ENCODE results near the gene KANSL1.

The KANSL1 gene

GRCh38 chr17:46143827-46144236, 49.4 kb downstream of the KANSL1 start:
- no peaks in the 10 kb centered on the region for H3K36me3 ChIP-seq (ENCODE audit: control insufficient read depth in 2 of 2, insufficient read depth in 2 of 2, low read length in 2 of 2)
- no peaks in the 10 kb centered on the region for H3K27me3 ChIP-seq (ENCODE audit: control insufficient read depth in 2 of 2, insufficient read depth in 2 of 2, low read length in 2 of 2)
- no peak overlapping the region for H3K27ac ChIP-seq (ENCODE audit: low read depth in 2 of 2, low read length in 2 of 2)
- peaks cover 16 to 40% of the 10 kb centered on the region in 2 donors for H3K4me1 ChIP-seq (ENCODE audit: control insufficient read depth in 2 of 2, insufficient read depth in 2 of 2, low read length in 2 of 2)
- no peak overlapping the region for H3K9ac ChIP-seq (ENCODE audit: low read depth in 1 of 2, low read length in 2 of 2)
- no peaks in the 10 kb centered on the region for H3K9me3 ChIP-seq (ENCODE audit: control insufficient read depth in 2 of 2, low read length in 2 of 2)
- no peak overlapping the region for H3K4me3 ChIP-seq (ENCODE audit: low read length in 2 of 2)

GRCh38 chr17:46141645-46142044, 51.6 kb downstream of the KANSL1 start:
- H3K4me1 ChIP-seq (ENCODE audit: control insufficient read depth in 2 of 2, insufficient read depth in 2 of 2, low read length in 2 of 2): peaks cover 19 to 40% of the 10 kb centered on the region in 2 donors
- H3K27ac ChIP-seq (ENCODE audit: low read depth in 2 of 2, low read length in 2 of 2): no peak overlapping the region
- peaks cover 0 to 4% of the 10 kb centered on the region in 2 donors for H3K36me3 ChIP-seq (ENCODE audit: control insufficient read depth in 2 of 2, insufficient read depth in 2 of 2, low read length in 2 of 2)
- no peak overlapping the region for H3K9ac ChIP-seq (ENCODE audit: low read depth in 1 of 2, low read length in 2 of 2)
- no peak overlapping the region for H3K4me3 ChIP-seq (ENCODE audit: low read length in 2 of 2)
- H3K9me3 ChIP-seq (ENCODE audit: control insufficient read depth in 2 of 2, low read length in 2 of 2): no peaks in the 10 kb centered on the region
- no peaks in the 10 kb centered on the region for H3K27me3 ChIP-seq (ENCODE audit: control insufficient read depth in 2 of 2, insufficient read depth in 2 of 2, low read length in 2 of 2)

- H3K27ac ChIP-seq (ENCODE audit: low read depth in 2 of 2, low read length in 2 of 2): no peak overlapping the region
- H3K4me1 ChIP-seq (ENCODE audit: control insufficient read depth in 2 of 2, insufficient read depth in 2 of 2, low read length in 2 of 2): peaks cover 21 to 38% of the 10 kb centered on the region in 2 donors
- no peak overlapping the region for H3K4me3 ChIP-seq (ENCODE audit: low read length in 2 of 2)
- H3K27me3 ChIP-seq (ENCODE audit: control insufficient read depth in 2 of 2, insufficient read depth in 2 of 2, low read length in 2 of 2): no peaks in the 10 kb centered on the region
- H3K9me3 ChIP-seq (ENCODE audit: control insufficient read depth in 2 of 2, low read length in 2 of 2): no peaks in the 10 kb centered on the region
- H3K36me3 ChIP-seq (ENCODE audit: control insufficient read depth in 2 of 2, insufficient read depth in 2 of 2, low read length in 2 of 2): peaks cover 0 to 4% of the 10 kb centered on the region in 2 donors
- no peak overlapping the region for H3K9ac ChIP-seq (ENCODE audit: low read depth in 1 of 2, low read length in 2 of 2)
Measured at GRCh38 chr17:46140645-46141197, 52.5 kb downstream of the KANSL1 start.

- Histone ChIP-seq H3K4me1 (ENCODE audit: control insufficient read depth in 2 of 2, insufficient read depth in 2 of 2, low read length in 2 of 2) (peaks cover 23 to 38% of the 10 kb centered on the region in 2 donors), H3K9me3 (ENCODE audit: control insufficient read depth in 2 of 2, low read length in 2 of 2) (no peaks in the 10 kb centered on the region), H3K4me3 (ENCODE audit: low read length in 2 of 2) (no peak overlapping the region), H3K9ac (ENCODE audit: low read depth in 1 of 2, low read length in 2 of 2) (no peak overlapping the region), H3K27ac (ENCODE audit: low read depth in 2 of 2, low read length in 2 of 2) (no peak overlapping the region), H3K27me3 (ENCODE audit: control insufficient read depth in 2 of 2, insufficient read depth in 2 of 2, low read length in 2 of 2) (no peaks in the 10 kb centered on the region), H3K36me3 (ENCODE audit: control insufficient read depth in 2 of 2, insufficient read depth in 2 of 2, low read length in 2 of 2) (peaks cover 0 to 4% of the 10 kb centered on the region in 2 donors)
Measured at GRCh38 chr17:46139432-46140210, 53.6 kb downstream of the KANSL1 start.

GRCh38 chr17:46138473-46138872, 54.8 kb downstream of the KANSL1 start:
- H3K4me3 ChIP-seq (ENCODE audit: low read length in 2 of 2): no peak overlapping the region
- H3K9me3 ChIP-seq (ENCODE audit: control insufficient read depth in 2 of 2, low read length in 2 of 2): no peaks in the 10 kb centered on the region
- peaks cover 23 to 31% of the 10 kb centered on the region in 2 donors for H3K4me1 ChIP-seq (ENCODE audit: control insufficient read depth in 2 of 2, insufficient read depth in 2 of 2, low read length in 2 of 2)
- H3K27ac ChIP-seq (ENCODE audit: low read depth in 2 of 2, low read length in 2 of 2): no peak overlapping the region
- H3K36me3 ChIP-seq (ENCODE audit: control insufficient read depth in 2 of 2, insufficient read depth in 2 of 2, low read length in 2 of 2): peaks cover 0 to 4% of the 10 kb centered on the region in 2 donors
- no peaks in the 10 kb centered on the region for H3K27me3 ChIP-seq (ENCODE audit: control insufficient read depth in 2 of 2, insufficient read depth in 2 of 2, low read length in 2 of 2)
- H3K9ac ChIP-seq (ENCODE audit: low read depth in 1 of 2, low read length in 2 of 2): no peak overlapping the region

GRCh38 chr17:46136820-46137219, 56.4 kb downstream of the KANSL1 start:
- no peak overlapping the region for H3K9ac ChIP-seq (ENCODE audit: low read depth in 1 of 2, low read length in 2 of 2)
- H3K27ac ChIP-seq (ENCODE audit: low read depth in 2 of 2, low read length in 2 of 2): no peak overlapping the region
- H3K4me3 ChIP-seq (ENCODE audit: low read length in 2 of 2): no peak overlapping the region
- H3K4me1 ChIP-seq (ENCODE audit: control insufficient read depth in 2 of 2, insufficient read depth in 2 of 2, low read length in 2 of 2): peaks cover 21 to 23% of the 10 kb centered on the region in 2 donors
- H3K36me3 ChIP-seq (ENCODE audit: control insufficient read depth in 2 of 2, insufficient read depth in 2 of 2, low read length in 2 of 2): peaks cover 0 to 4% of the 10 kb centered on the region in 2 donors
- H3K9me3 ChIP-seq (ENCODE audit: control insufficient read depth in 2 of 2, low read length in 2 of 2): no peaks in the 10 kb centered on the region
- H3K27me3 ChIP-seq (ENCODE audit: control insufficient read depth in 2 of 2, insufficient read depth in 2 of 2, low read length in 2 of 2): no peaks in the 10 kb centered on the region

GRCh38 chr17:46135879-46136563, 57.2 kb downstream of the KANSL1 start:
- H3K27me3 ChIP-seq (ENCODE audit: control insufficient read depth in 2 of 2, insufficient read depth in 2 of 2, low read length in 2 of 2): no peaks in the 10 kb centered on the region
- H3K9ac ChIP-seq (ENCODE audit: low read depth in 1 of 2, low read length in 2 of 2): no peak overlapping the region
- H3K4me3 ChIP-seq (ENCODE audit: low read length in 2 of 2): no peak overlapping the region
- H3K36me3 ChIP-seq (ENCODE audit: control insufficient read depth in 2 of 2, insufficient read depth in 2 of 2, low read length in 2 of 2): peaks cover 0 to 4% of the 10 kb centered on the region in 2 donors
- no peak overlapping the region for H3K27ac ChIP-seq (ENCODE audit: low read depth in 2 of 2, low read length in 2 of 2)
- no peaks in the 10 kb centered on the region for H3K9me3 ChIP-seq (ENCODE audit: control insufficient read depth in 2 of 2, low read length in 2 of 2)
- H3K4me1 ChIP-seq (ENCODE audit: control insufficient read depth in 2 of 2, insufficient read depth in 2 of 2, low read length in 2 of 2): peaks cover 18 to 19% of the 10 kb centered on the region in 2 donors

GRCh38 chr17:46135126-46135812, 58.0 kb downstream of the KANSL1 start:
- Histone ChIP-seq H3K36me3 (ENCODE audit: control insufficient read depth in 2 of 2, insufficient read depth in 2 of 2, low read length in 2 of 2) (peaks cover 0 to 4% of the 10 kb centered on the region in 2 donors), H3K9me3 (ENCODE audit: control insufficient read depth in 2 of 2, low read length in 2 of 2) (no peaks in the 10 kb centered on the region), H3K9ac (ENCODE audit: low read depth in 1 of 2, low read length in 2 of 2) (no peak overlapping the region), H3K4me3 (ENCODE audit: low read length in 2 of 2) (no peak overlapping the region), H3K27me3 (ENCODE audit: control insufficient read depth in 2 of 2, insufficient read depth in 2 of 2, low read length in 2 of 2) (no peaks in the 10 kb centered on the region), H3K4me1 (ENCODE audit: control insufficient read depth in 2 of 2, insufficient read depth in 2 of 2, low read length in 2 of 2) (peaks cover 18 to 19% of the 10 kb centered on the region in 2 donors), H3K27ac (ENCODE audit: low read depth in 2 of 2, low read length in 2 of 2) (no peak overlapping the region)

- H3K9me3 ChIP-seq (ENCODE audit: control insufficient read depth in 2 of 2, low read length in 2 of 2): no peaks in the 10 kb centered on the region
- H3K9ac ChIP-seq (ENCODE audit: low read depth in 1 of 2, low read length in 2 of 2): no peak overlapping the region
- H3K27me3 ChIP-seq (ENCODE audit: control insufficient read depth in 2 of 2, insufficient read depth in 2 of 2, low read length in 2 of 2): no peaks in the 10 kb centered on the region
- H3K27ac ChIP-seq (ENCODE audit: low read depth in 2 of 2, low read length in 2 of 2): no peak overlapping the region
- H3K36me3 ChIP-seq (ENCODE audit: control insufficient read depth in 2 of 2, insufficient read depth in 2 of 2, low read length in 2 of 2): no peaks in the 10 kb centered on the region
- H3K4me3 ChIP-seq (ENCODE audit: low read length in 2 of 2): no peak overlapping the region
- H3K4me1 ChIP-seq (ENCODE audit: control insufficient read depth in 2 of 2, insufficient read depth in 2 of 2, low read length in 2 of 2): peaks cover 2 to 6% of the 10 kb centered on the region in 2 donors
Measured at GRCh38 chr17:46129302-46129701, 63.9 kb downstream of the KANSL1 start.
